ENCODE data around the gene NRN1.
A peak's percentile ranks its signal among the peaks of the same experiment; 100 is the strongest.

The NRN1 gene

GRCh38 chr6:6001443-6001842 is 5.3 kb downstream of the NRN1 start:
- Histone ChIP-seq H3K27ac (ENCODE audit: low read length) (no peak overlapping the region), H3K4me1 (ENCODE audit: control insufficient read depth in 1 of 2, insufficient read depth in 2 of 2, low read length in 2 of 2) (peaks cover 4 to 48% of the 10 kb centered on the region in 2 donors), H3K4me3 (ENCODE audit: low read depth in 1 of 2, low read length in 2 of 2) (no peak overlapping the region), H3K36me3 (ENCODE audit: control insufficient read depth in 1 of 2, insufficient read depth in 2 of 2, low read length in 2 of 2) (no peaks in the 10 kb centered on the region), H3K9me3 (ENCODE audit: control insufficient read depth in 1 of 2, low read length in 2 of 2) (peaks cover 0 to 2% of the 10 kb centered on the region in 2 donors), H3K27me3 (ENCODE audit: low read depth, low read length) (peaks cover 97% of the 10 kb centered on the region)

- Histone ChIP-seq H3K4me1 (ENCODE audit: control insufficient read depth in 1 of 2, insufficient read depth in 2 of 2, low read length in 2 of 2) (peaks cover 4 to 50% of the 10 kb centered on the region in 2 donors), H3K27me3 (ENCODE audit: low read depth, low read length) (peaks cover 97% of the 10 kb centered on the region), H3K36me3 (ENCODE audit: control insufficient read depth in 1 of 2, insufficient read depth in 2 of 2, low read length in 2 of 2) (no peaks in the 10 kb centered on the region), H3K9me3 (ENCODE audit: control insufficient read depth in 1 of 2, low read length in 2 of 2) (peaks cover 0 to 2% of the 10 kb centered on the region in 2 donors), H3K4me3 (ENCODE audit: low read depth in 1 of 2, low read length in 2 of 2) (peak overlapping the region in 1 of 2 donors; percentile 36), H3K27ac (ENCODE audit: low read length) (no peak overlapping the region)
Observed at GRCh38 chr6:5999688-6000608, 6.8 kb downstream of the NRN1 start.

GRCh38 chr6:5998711-5999687 is 7.7 kb downstream of the NRN1 start:
- Histone ChIP-seq H3K27ac (ENCODE audit: low read length) (no peak overlapping the region), H3K4me3 (ENCODE audit: low read depth in 1 of 2, low read length in 2 of 2) (peak overlapping the region in 1 of 2 donors; percentile 36), H3K4me1 (ENCODE audit: control insufficient read depth in 1 of 2, insufficient read depth in 2 of 2, low read length in 2 of 2) (peaks cover 4 to 50% of the 10 kb centered on the region in 2 donors)

GRCh38 chr6:5998236-5998635 is 8.5 kb downstream of the NRN1 start:
- peaks cover 4 to 42% of the 10 kb centered on the region in 2 donors for H3K4me1 ChIP-seq (ENCODE audit: control insufficient read depth in 1 of 2, insufficient read depth in 2 of 2, low read length in 2 of 2)
- H3K9me3 ChIP-seq (ENCODE audit: control insufficient read depth in 1 of 2, low read length in 2 of 2): peaks cover 0 to 2% of the 10 kb centered on the region in 2 donors
- peaks cover 98% of the 10 kb centered on the region for H3K27me3 ChIP-seq (ENCODE audit: low read depth, low read length)
- no peak overlapping the region for H3K27ac ChIP-seq (ENCODE audit: low read length)
- no peaks in the 10 kb centered on the region for H3K36me3 ChIP-seq (ENCODE audit: control insufficient read depth in 1 of 2, insufficient read depth in 2 of 2, low read length in 2 of 2)
- H3K4me3 ChIP-seq (ENCODE audit: low read depth in 1 of 2, low read length in 2 of 2): no peak overlapping the region

More at GRCh38 chr6:5998711-5999687, 7.7 kb downstream of the NRN1 start:
- H3K9me3 ChIP-seq (ENCODE audit: control insufficient read depth in 1 of 2, low read length in 2 of 2): peaks cover 0 to 2% of the 10 kb centered on the region in 2 donors
- H3K27me3 ChIP-seq (ENCODE audit: low read depth, low read length): peaks cover 97% of the 10 kb centered on the region
- no peaks in the 10 kb centered on the region for H3K36me3 ChIP-seq (ENCODE audit: control insufficient read depth in 1 of 2, insufficient read depth in 2 of 2, low read length in 2 of 2)

GRCh38 chr6:5997420-5997987 is 9.2 kb downstream of the NRN1 start:
- Histone ChIP-seq H3K27me3 (ENCODE audit: low read depth, low read length) (peaks cover 90% of the 10 kb centered on the region), H3K36me3 (ENCODE audit: control insufficient read depth in 1 of 2, insufficient read depth in 2 of 2, low read length in 2 of 2) (no peaks in the 10 kb centered on the region), H3K9me3 (ENCODE audit: control insufficient read depth in 1 of 2, low read length in 2 of 2) (peaks cover 0 to 2% of the 10 kb centered on the region in 2 donors), H3K27ac (ENCODE audit: low read length) (peak overlapping the region; percentile 51), H3K4me1 (ENCODE audit: control insufficient read depth in 1 of 2, insufficient read depth in 2 of 2, low read length in 2 of 2) (peaks cover 4 to 35% of the 10 kb centered on the region in 2 donors), H3K4me3 (ENCODE audit: low read depth in 1 of 2, low read length in 2 of 2) (peak overlapping the region; percentile 57 to 79)

- Histone ChIP-seq H3K4me3 (ENCODE audit: low read depth in 1 of 2, low read length in 2 of 2) (peak overlapping the region; percentile 57 to 79), H3K4me1 (ENCODE audit: control insufficient read depth in 1 of 2, insufficient read depth in 2 of 2, low read length in 2 of 2) (peaks cover 4 to 29% of the 10 kb centered on the region in 2 donors), H3K27me3 (ENCODE audit: low read depth, low read length) (peaks cover 84% of the 10 kb centered on the region), H3K27ac (ENCODE audit: low read length) (peak overlapping the region; percentile 51), H3K36me3 (ENCODE audit: control insufficient read depth in 1 of 2, insufficient read depth in 2 of 2, low read length in 2 of 2) (no peaks in the 10 kb centered on the region), H3K9me3 (ENCODE audit: control insufficient read depth in 1 of 2, low read length in 2 of 2) (peaks cover 0 to 2% of the 10 kb centered on the region in 2 donors)
Observed at GRCh38 chr6:5996714-5997419, 9.9 kb downstream of the NRN1 start.

GRCh38 chr6:5995949-5996713 is 10.6 kb downstream of the NRN1 start:
- H3K36me3 ChIP-seq (ENCODE audit: control insufficient read depth in 1 of 2, insufficient read depth in 2 of 2, low read length in 2 of 2): no peaks in the 10 kb centered on the region
- H3K9me3 ChIP-seq (ENCODE audit: control insufficient read depth in 1 of 2, low read length in 2 of 2): peaks cover 0 to 2% of the 10 kb centered on the region in 2 donors
- peaks cover 4 to 27% of the 10 kb centered on the region in 2 donors for H3K4me1 ChIP-seq (ENCODE audit: control insufficient read depth in 1 of 2, insufficient read depth in 2 of 2, low read length in 2 of 2)
- peak overlapping the region; percentile 1 for H3K27ac ChIP-seq (ENCODE audit: low read length)
- peak overlapping the region; percentile 57 to 79 for H3K4me3 ChIP-seq (ENCODE audit: low read depth in 1 of 2, low read length in 2 of 2)
- peaks cover 77% of the 10 kb centered on the region for H3K27me3 ChIP-seq (ENCODE audit: low read depth, low read length)

- Histone ChIP-seq H3K27ac (ENCODE audit: low read length) (no peak overlapping the region), H3K9me3 (ENCODE audit: control insufficient read depth in 1 of 2, low read length in 2 of 2) (peaks cover 0 to 2% of the 10 kb centered on the region in 2 donors), H3K36me3 (ENCODE audit: control insufficient read depth in 1 of 2, insufficient read depth in 2 of 2, low read length in 2 of 2) (no peaks in the 10 kb centered on the region), H3K27me3 (ENCODE audit: low read depth, low read length) (peaks cover 71% of the 10 kb centered on the region), H3K4me1 (ENCODE audit: control insufficient read depth in 1 of 2, insufficient read depth in 2 of 2, low read length in 2 of 2) (peaks cover 4 to 27% of the 10 kb centered on the region in 2 donors), H3K4me3 (ENCODE audit: low read depth in 1 of 2, low read length in 2 of 2) (peak overlapping the region; percentile 47 to 79)
Observed at GRCh38 chr6:5995658-5995948, 11.1 kb downstream of the NRN1 start.

- H3K27ac ChIP-seq (ENCODE audit: low read length): no peak overlapping the region
- H3K4me3 ChIP-seq (ENCODE audit: low read depth in 1 of 2, low read length in 2 of 2): peak overlapping the region in 1 of 2 donors; percentile 47
- H3K4me1 ChIP-seq (ENCODE audit: control insufficient read depth in 1 of 2, insufficient read depth in 2 of 2, low read length in 2 of 2): peaks cover 4 to 27% of the 10 kb centered on the region in 2 donors
- H3K36me3 ChIP-seq (ENCODE audit: control insufficient read depth in 1 of 2, insufficient read depth in 2 of 2, low read length in 2 of 2): no peaks in the 10 kb centered on the region
- peaks cover 67% of the 10 kb centered on the region for H3K27me3 ChIP-seq (ENCODE audit: low read depth, low read length)
- peaks cover 0 to under 1% of the 10 kb centered on the region in 2 donors for H3K9me3 ChIP-seq (ENCODE audit: control insufficient read depth in 1 of 2, low read length in 2 of 2)
Observed at GRCh38 chr6:5994999-5995657, 11.6 kb downstream of the NRN1 start.
